MM.1S (cell line): Measurements from ENCODE around the gene CD8B.
"Not testable (repeated sequence)": the region's sequence is repeated elsewhere in the genome, so short reads cannot be mapped to it uniquely, and the experiment has no call there.

Experiments
- DNase-seq: peaks from one replicate; pipeline ENCODE4 v3.0.0-alpha.2; 2015
- H2AFZ ChIP-seq: fragments of 300-600 bp; sonication (generic); 2 replicates; pipeline ENCODE4 v1.6.0; 2016; ENCODE audit warnings: antibody characterized with exemption, low read length
- H3F3A ChIP-seq: fragments of 300-600 bp; sonication (generic); 2 replicates; pipeline ENCODE4 v1.6.1; 2016; ENCODE audit warnings: mild to moderate bottlenecking, antibody characterized with exemption, low read length, moderate library complexity, mixed read lengths; ENCODE audit not compliant: insufficient read depth
- H3K27ac ChIP-seq: fragments of 300-600 bp; sonication (generic); 2 replicates; pipeline ENCODE4 v1.5.1; 2016; ENCODE audit warnings: mild to moderate bottlenecking, low read length
- H3K27me3 ChIP-seq: fragments of 300-600 bp; sonication (generic); replicated peaks from 2 replicates; pipeline ENCODE4 v1.6.0; 2016; ENCODE audit warnings: low read length; ENCODE audit not compliant: insufficient read depth
- H3K36me3 ChIP-seq: fragments of 300-600 bp; sonication (generic); replicated peaks from 2 replicates; pipeline ENCODE4 v1.6.1; 2016; ENCODE audit warnings: mild to moderate bottlenecking, low read length, mixed read lengths; ENCODE audit not compliant: insufficient read depth
- H3K4me1 ChIP-seq: fragments of 300-600 bp; sonication (generic); 2 replicates; pipeline ENCODE4 v1.6.1; 2016; ENCODE audit warnings: low read length, mixed read lengths
- H3K4me2 ChIP-seq: fragments of 300-600 bp; sonication (generic); 2 replicates; pipeline ENCODE4 v1.6.0; 2016; ENCODE audit warnings: low read depth, low read length
- H3K4me3 ChIP-seq: fragments of 300-600 bp; sonication (generic); 2 replicates; pipeline ENCODE4 v1.5.1; 2016; ENCODE audit warnings: low read length, mixed read lengths
- H3K79me2 ChIP-seq: fragments of 300-600 bp; sonication (generic); 2 replicates; pipeline ENCODE4 v1.6.1; 2016; ENCODE audit warnings: mixed run types, low read length, mixed read lengths
- H3K9ac ChIP-seq: fragments of 300-600 bp; sonication (generic); 2 replicates; pipeline ENCODE4 v1.6.1; 2016; ENCODE audit warnings: low read length, mixed read lengths
- H3K9me2 ChIP-seq: fragments of 300-600 bp; sonication (generic); replicated peaks from 2 replicates; pipeline ENCODE4 v1.6.1; 2016; ENCODE audit warnings: mild to moderate bottlenecking, low read length, mixed read lengths; ENCODE audit not compliant: insufficient read depth
- H3K9me3 ChIP-seq: fragments of 300-600 bp; sonication (generic); replicated peaks from 2 replicates; pipeline ENCODE4 v1.6.1; 2016; ENCODE audit warnings: mild to moderate bottlenecking, low read length, mixed read lengths; ENCODE audit not compliant: insufficient read depth
- H4K20me1 ChIP-seq: fragments of 300-600 bp; sonication (generic); 2 replicates; pipeline ENCODE4 v1.6.1; 2016; ENCODE audit warnings: mild to moderate bottlenecking, low read length, moderate library complexity, mixed read lengths; ENCODE audit not compliant: insufficient read depth

Gene CD8B

DNA sequence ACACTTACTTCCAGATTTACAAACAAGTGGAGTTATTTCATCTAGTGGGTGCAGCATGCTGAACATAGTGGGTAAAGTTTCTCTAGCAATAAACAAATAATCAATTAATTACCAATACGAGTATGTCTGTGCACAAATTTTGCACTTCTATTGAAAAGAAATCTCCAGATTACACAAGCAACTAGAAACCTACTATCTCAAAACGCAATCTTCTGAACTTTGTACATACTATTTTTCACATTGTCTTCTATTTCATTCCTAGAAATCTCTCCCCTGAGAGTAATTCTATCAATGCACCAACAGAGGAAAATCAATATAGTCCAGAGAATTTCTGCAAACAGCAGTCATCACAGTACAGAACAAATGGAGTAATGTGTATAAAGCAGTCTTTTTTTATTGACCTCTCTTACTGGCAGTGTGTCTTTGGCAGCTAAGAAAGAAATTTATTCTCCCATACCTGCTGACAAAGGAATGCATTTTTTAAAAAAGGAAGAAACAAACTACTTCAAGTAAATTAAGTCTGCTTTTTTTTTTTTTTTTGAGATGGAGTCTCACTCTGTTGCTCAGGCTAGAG is 7.3 kb upstream of the CD8B start:
- not testable (repeated sequence) for H3K9me2 ChIP-seq, H3F3A ChIP-seq, H3K9me3 ChIP-seq, H3K79me2 ChIP-seq, H3K27me3 ChIP-seq, H3K27ac ChIP-seq, H3K4me3 ChIP-seq, H3K4me2 ChIP-seq, DNase-seq, H3K9ac ChIP-seq, H3K36me3 ChIP-seq, H3K4me1 ChIP-seq, H2AFZ ChIP-seq, H4K20me1 ChIP-seq

- H3K4me1 ChIP-seq, H3K9me3 ChIP-seq, H4K20me1 ChIP-seq, H3K36me3 ChIP-seq, H3K9ac ChIP-seq, H3K27ac ChIP-seq, DNase-seq, H2AFZ ChIP-seq, H3F3A ChIP-seq, H3K4me2 ChIP-seq, H3K79me2 ChIP-seq, H3K4me3 ChIP-seq, H3K27me3 ChIP-seq, H3K9me2 ChIP-seq: not testable (repeated sequence)
These were observed 656 bp upstream of the CD8B start for GRCh38 chr2:86862380-86862703.

GRCh38 chr2:86861175-86861574 is 511 bp downstream of the CD8B start:
- not testable (repeated sequence) for H3K79me2 ChIP-seq, H3K27ac ChIP-seq, H3K9me2 ChIP-seq, H4K20me1 ChIP-seq, H3F3A ChIP-seq, H3K9ac ChIP-seq, H2AFZ ChIP-seq, DNase-seq, H3K27me3 ChIP-seq, H3K36me3 ChIP-seq, H3K4me3 ChIP-seq, H3K9me3 ChIP-seq, H3K4me2 ChIP-seq, H3K4me1 ChIP-seq

- H3K9ac ChIP-seq, H2AFZ ChIP-seq, H3K79me2 ChIP-seq, DNase-seq, H3K27ac ChIP-seq, H3K27me3 ChIP-seq, H3K9me2 ChIP-seq, H3F3A ChIP-seq, H3K4me2 ChIP-seq, H3K9me3 ChIP-seq, H4K20me1 ChIP-seq, H3K4me3 ChIP-seq, H3K36me3 ChIP-seq, H3K4me1 ChIP-seq: not testable (repeated sequence)
These were observed 1.1 kb downstream of the CD8B start for GRCh38 chr2:86860573-86860972.

- not testable (repeated sequence) for H2AFZ ChIP-seq, H3K4me3 ChIP-seq, H3K9me3 ChIP-seq, H3K9me2 ChIP-seq, H4K20me1 ChIP-seq, DNase-seq, H3K27ac ChIP-seq, H3F3A ChIP-seq, H3K9ac ChIP-seq, H3K79me2 ChIP-seq, H3K4me2 ChIP-seq, H3K36me3 ChIP-seq, H3K27me3 ChIP-seq, H3K4me1 ChIP-seq
These were observed 4.0 kb downstream of the CD8B start for GRCh38 chr2:86857688-86858087.

DNA sequence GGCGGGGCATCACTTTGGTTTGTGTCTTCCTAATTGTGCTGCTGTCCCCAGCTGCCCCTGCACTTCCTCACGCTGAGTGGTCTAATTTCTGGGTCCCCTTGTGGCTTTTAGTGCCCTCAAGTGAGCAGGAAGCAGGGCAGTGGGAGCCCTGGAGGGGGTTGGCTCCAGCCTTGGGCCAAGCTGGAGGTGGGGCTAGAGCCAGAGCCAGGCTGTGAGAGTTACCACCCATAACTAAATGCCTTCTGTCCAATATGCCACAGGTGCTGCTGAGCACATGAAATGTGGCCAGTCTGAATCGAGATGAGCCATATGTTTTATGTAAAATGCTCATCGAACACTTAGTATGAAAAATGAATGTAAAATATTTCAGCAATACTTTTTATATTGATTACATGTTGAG is 5.2 kb downstream of the CD8B start:
- not testable (repeated sequence) for H3K9ac ChIP-seq, H3K79me2 ChIP-seq, H3K9me3 ChIP-seq, H4K20me1 ChIP-seq, H3F3A ChIP-seq, H3K27me3 ChIP-seq, H3K4me2 ChIP-seq, DNase-seq, H3K4me3 ChIP-seq, H3K27ac ChIP-seq, H3K9me2 ChIP-seq, H2AFZ ChIP-seq, H3K36me3 ChIP-seq, H3K4me1 ChIP-seq

DNA sequence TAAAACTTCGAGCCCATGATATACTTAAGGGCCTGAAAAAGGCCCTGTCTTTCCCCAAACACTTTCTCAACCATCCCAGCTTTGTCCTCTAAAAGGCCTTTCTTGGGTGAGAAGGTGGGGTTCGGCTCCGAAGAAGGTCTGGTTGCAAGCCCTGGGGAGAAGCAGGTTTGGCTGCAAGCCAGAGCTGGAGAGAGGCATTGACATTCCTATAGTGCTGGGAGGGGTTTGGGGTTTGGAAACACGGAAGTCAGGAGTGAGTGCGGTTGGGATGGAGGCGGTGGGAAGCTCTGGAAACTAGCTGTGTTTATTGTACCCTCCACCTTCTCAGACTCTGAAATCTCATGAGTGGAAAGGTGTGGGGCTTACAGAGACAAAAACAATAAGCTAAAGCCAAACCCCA is 5.7 kb downstream of the CD8B start:
- not testable (repeated sequence) for H3K9ac ChIP-seq, H3F3A ChIP-seq, H3K36me3 ChIP-seq, H3K9me2 ChIP-seq, H3K4me2 ChIP-seq, H3K79me2 ChIP-seq, H3K27ac ChIP-seq, H3K4me1 ChIP-seq, H3K27me3 ChIP-seq, DNase-seq, H3K9me3 ChIP-seq, H4K20me1 ChIP-seq, H2AFZ ChIP-seq, H3K4me3 ChIP-seq

- not testable (repeated sequence) for H3K4me2 ChIP-seq
These were observed 10.1 kb downstream of the CD8B start for GRCh38 chr2:86851581-86851980.

More at GRCh38 chr2:86851581-86851980, 10.1 kb downstream of the CD8B start:
- H3K79me2 ChIP-seq, H3K9me2 ChIP-seq, H3K27me3 ChIP-seq, H4K20me1 ChIP-seq, H3K4me3 ChIP-seq, H3K27ac ChIP-seq, H3K9me3 ChIP-seq, H3F3A ChIP-seq, H3K4me1 ChIP-seq, H2AFZ ChIP-seq, H3K9ac ChIP-seq, H3K36me3 ChIP-seq: not testable (repeated sequence)
- peak; percentile 38 for DNase-seq
